Fibroblast of lung (primary cell): ENCODE data around the gene TFAP2C. TPM values are rescaled to one million over a fixed set of nuclear protein-coding genes. Genes with fewer than 3 reads are reported as not detected.

Experiments used
- DNase-seq, 2 donors: peaks; one replicate each; pipeline versions ENCODE4 v3.0.0 to v3.0.0-alpha.2; 2010; ENCODE audit warnings: low read depth in 2 of 2
- H2AFZ ChIP-seq: 2 replicates; pipeline ENCODE4 v1.5.1; 2012; ENCODE audit warnings: low read length, control low read depth, inconsistent platforms
- H3K27ac ChIP-seq: 2 replicates; pipeline ENCODE4 v1.5.1; 2011; ENCODE audit warnings: low read length, control low read depth; ENCODE audit not compliant: insufficient read depth
- H3K27me3 ChIP-seq: 2 replicates; pipeline ENCODE4 v1.5.1; 2011; ENCODE audit warnings: mild to moderate bottlenecking, low read length; ENCODE audit not compliant: control insufficient read depth, insufficient read depth
- H3K36me3 ChIP-seq: 2 replicates; pipeline ENCODE4 v1.5.1; 2011; ENCODE audit warnings: low read length; ENCODE audit not compliant: control insufficient read depth, insufficient read depth
- H3K4me1 ChIP-seq: 2 replicates; pipeline ENCODE4 v1.5.1; 2011; ENCODE audit warnings: low read length; ENCODE audit not compliant: control insufficient read depth, insufficient read depth; ENCODE audit errors: extremely low read depth
- H3K4me2 ChIP-seq: 2 replicates; pipeline ENCODE4 v1.5.1; 2011; ENCODE audit warnings: low read length, control low read depth; ENCODE audit not compliant: insufficient read depth; ENCODE audit errors: extremely low read depth
- H3K4me3 ChIP-seq, 4 experiments: fragments of 200-600 bp in 1 of 4; sonication (generic) in 1 of 4; replicated peaks in 1 of 4; 2 replicates each; pipeline ENCODE4 v1.5.1; 2011 to 2016; ENCODE audit warnings: low read length in 4 of 4, low read depth in 3 of 4, mild to moderate bottlenecking in 3 of 4, control low read depth in 2 of 4, inconsistent platforms in 1 of 4, mixed read lengths in 1 of 4; ENCODE audit not compliant: insufficient read depth in 1 of 4; ENCODE audit errors: control extremely low read depth in 1 of 4
- H3K79me2 ChIP-seq: 2 replicates; pipeline ENCODE4 v1.5.1; 2012; ENCODE audit warnings: mild to moderate bottlenecking, low read length, inconsistent platforms; ENCODE audit not compliant: control insufficient read depth, insufficient read depth
- H3K9ac ChIP-seq: 2 replicates; pipeline ENCODE4 v1.5.1; 2011; ENCODE audit warnings: mild to moderate bottlenecking, low read length, control low read depth; ENCODE audit not compliant: insufficient read depth
- H3K9me3 ChIP-seq: 2 replicates; pipeline ENCODE4 v1.5.1; 2012; ENCODE audit warnings: low read depth, low read length; ENCODE audit not compliant: control insufficient read depth, insufficient read depth
- H4K20me1 ChIP-seq: 2 replicates; pipeline ENCODE4 v1.5.1; 2011; ENCODE audit warnings: low read length; ENCODE audit not compliant: control insufficient read depth, insufficient read depth; ENCODE audit errors: extremely low read depth
- CTCF ChIP-seq, 2 donors: IDR thresholded peaks in 1 of 2; conservative IDR thresholded peaks in 1 of 2; 1 replicate in 1 of 2; 2 replicates in 1 of 2; pipeline ENCODE4 v1.5.1; 2011 to 2012; ENCODE audit warnings: low read length in 2 of 2, control low read depth in 1 of 2, inconsistent platforms in 1 of 2, low read depth in 1 of 2, mild to moderate bottlenecking in 1 of 2
- EZH2 ChIP-seq: IDR thresholded peaks from 2 replicates; pipeline ENCODE4 v1.5.1; 2012; ENCODE audit warnings: low read length, control low read depth, mild to moderate bottlenecking; ENCODE audit errors: missing control alignments
- polyA plus RNA-seq, 2 donors: library from polyadenylated mRNA; depleted of rRNA in 1 of 2; stranded (reverse) in 1 of 2; unstranded in 1 of 2; fragments of >200 nt; gene quantifications; 2 replicates each; pipeline ENCODE4 v1.2.1, GENCODE V29; 2011 to 2012; ENCODE audit warnings: missing spikeins in 1 of 2
- total RNA-seq: library from RNA; depleted of rRNA; stranded (reverse); fragments of >200 nt; gene quantifications from 2 replicates; pipeline ENCODE4 v1.2.1, GENCODE V29; 2014

TFAP2C gene
- total and polyA plus RNA-seq, 2 donors (not counting 1 experiment from before 2014, with no cell fraction given), result 0.39 TPM; not detected in 1

- Histone ChIP-seq H3K27ac (no peak overlapping the region), H2AFZ (no peak overlapping the region), H3K4me3 (no peak overlapping the region), H3K9ac (no peak overlapping the region), H4K20me1 (no peaks in the 10 kb centered on the region), H3K36me3 (no peaks in the 10 kb centered on the region), H3K27me3 (no peaks in the 10 kb centered on the region), H3K9me3 (no peaks in the 10 kb centered on the region), H3K4me2 (no peak overlapping the region), H3K4me1 (no peaks in the 10 kb centered on the region), H3K79me2 (no peaks in the 10 kb centered on the region)
- DNase-seq, result no peak
- TF ChIP-seq EZH2 (no peak), CTCF (conservative IDR thresholded peaks at IDR 0.05 in 1 of 2, IDR thresholded peaks at IDR 0.05 in 1 of 2; ENCODE audit: low read depth in 1 of 2, low read length in 2 of 2) (no peak)
Observed at GRCh38 chr20:56663660-56664059, 34.6 kb downstream of the TFAP2C start.

GRCh38 chr20:56664796-56665195, 35.7 kb downstream of the TFAP2C start:
- H3K9me3 ChIP-seq, result no peaks in the 10 kb centered on the region

GRCh38 chr20:56665806-56666205, 36.7 kb downstream of the TFAP2C start:
- TF ChIP-seq CTCF (conservative IDR thresholded peaks at IDR 0.05 in 1 of 2, IDR thresholded peaks at IDR 0.05 in 1 of 2; ENCODE audit: low read depth in 1 of 2, low read length in 2 of 2) (no peak), EZH2 (no peak)
- H3K9me3 ChIP-seq, result no peaks in the 10 kb centered on the region
- DNase-seq, result no peak
- H3K4me2 ChIP-seq, result no peak overlapping the region
- no peak overlapping the region for H2AFZ ChIP-seq
- H3K27me3 ChIP-seq, result no peaks in the 10 kb centered on the region
- no peaks in the 10 kb centered on the region for H3K36me3 ChIP-seq
- no peaks in the 10 kb centered on the region for H3K4me1 ChIP-seq
- no peak overlapping the region for H3K9ac ChIP-seq
- no peaks in the 10 kb centered on the region for H4K20me1 ChIP-seq
- no peaks in the 10 kb centered on the region for H3K79me2 ChIP-seq
- H3K4me3 ChIP-seq, result no peak overlapping the region
- H3K27ac ChIP-seq, result no peak overlapping the region

More at GRCh38 chr20:56664796-56665195, 35.7 kb downstream of the TFAP2C start:
- Histone ChIP-seq H3K79me2 (no peaks in the 10 kb centered on the region), H3K9ac (no peak overlapping the region), H4K20me1 (no peaks in the 10 kb centered on the region), H3K27me3 (no peaks in the 10 kb centered on the region), H3K4me1 (no peaks in the 10 kb centered on the region), H2AFZ (no peak overlapping the region), H3K4me3 (no peak overlapping the region), H3K27ac (no peak overlapping the region), H3K36me3 (no peaks in the 10 kb centered on the region), H3K4me2 (no peak overlapping the region)
- no peak for DNase-seq
- TF ChIP-seq CTCF (conservative IDR thresholded peaks at IDR 0.05 in 1 of 2, IDR thresholded peaks at IDR 0.05 in 1 of 2; ENCODE audit: low read depth in 1 of 2, low read length in 2 of 2) (no peak), EZH2 (no peak)
